Vagina (tissue), 2 donors: ENCODE results near the gene OR52D1.

Experiments
- POLR2AphosphoS5 ChIP-seq, 2 donors: sonication (generic); formaldehyde crosslinking; IDR thresholded peaks; one replicate each; pipeline ENCODE4 v1.9.0; 2017; ENCODE audit warnings: antibody characterized with exemption in 2 of 2, mild to moderate bottlenecking in 2 of 2, low read depth in 1 of 2; ENCODE audit not compliant: insufficient read depth in 1 of 2
- TF ChIP-seq, protein P1 (sequence below), 3 experiments: fragments of 450-650 bp in 2 of 3; fragments of 200-600 bp in 1 of 3; sonication (generic) in 1 of 3; IDR thresholded peaks; one replicate each; pipeline ENCODE4 v1.5.1; 2017 to 2019; ENCODE audit warnings: antibody characterized with exemption in 3 of 3, mild to moderate bottlenecking in 2 of 3, moderate library complexity in 2 of 3

DNA sequence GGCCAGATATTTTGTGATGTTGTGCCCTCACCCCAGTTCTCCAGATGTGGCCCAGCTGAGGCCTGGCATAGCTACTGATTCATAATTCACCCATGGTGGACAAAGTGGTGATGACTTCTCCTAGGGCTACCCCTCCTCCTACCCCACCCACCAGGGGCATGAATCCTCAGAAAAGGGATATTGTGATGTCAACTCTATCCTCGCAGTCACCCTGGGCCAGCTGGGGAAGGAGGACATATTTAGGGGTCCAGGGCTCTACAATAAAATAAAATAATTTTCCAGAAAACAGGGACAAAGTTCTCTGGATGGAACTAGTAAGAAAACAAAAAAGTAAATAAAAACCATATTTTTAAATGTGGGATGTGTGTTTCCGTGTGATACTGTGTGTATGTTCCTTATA lies 28.1 kb downstream of the OR52D1 start, which contains the start of gene UBQLNL:
- TF ChIP-seq, protein P1, sequence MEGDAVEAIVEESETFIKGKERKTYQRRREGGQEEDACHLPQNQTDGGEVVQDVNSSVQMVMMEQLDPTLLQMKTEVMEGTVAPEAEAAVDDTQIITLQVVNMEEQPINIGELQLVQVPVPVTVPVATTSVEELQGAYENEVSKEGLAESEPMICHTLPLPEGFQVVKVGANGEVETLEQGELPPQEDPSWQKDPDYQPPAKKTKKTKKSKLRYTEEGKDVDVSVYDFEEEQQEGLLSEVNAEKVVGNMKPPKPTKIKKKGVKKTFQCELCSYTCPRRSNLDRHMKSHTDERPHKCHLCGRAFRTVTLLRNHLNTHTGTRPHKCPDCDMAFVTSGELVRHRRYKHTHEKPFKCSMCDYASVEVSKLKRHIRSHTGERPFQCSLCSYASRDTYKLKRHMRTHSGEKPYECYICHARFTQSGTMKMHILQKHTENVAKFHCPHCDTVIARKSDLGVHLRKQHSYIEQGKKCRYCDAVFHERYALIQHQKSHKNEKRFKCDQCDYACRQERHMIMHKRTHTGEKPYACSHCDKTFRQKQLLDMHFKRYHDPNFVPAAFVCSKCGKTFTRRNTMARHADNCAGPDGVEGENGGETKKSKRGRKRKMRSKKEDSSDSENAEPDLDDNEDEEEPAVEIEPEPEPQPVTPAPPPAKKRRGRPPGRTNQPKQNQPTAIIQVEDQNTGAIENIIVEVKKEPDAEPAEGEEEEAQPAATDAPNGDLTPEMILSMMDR (IDR thresholded peaks at IDR 0.05), result no peak
- no peak for TF ChIP-seq POLR2AphosphoS5 (IDR thresholded peaks at IDR 0.05; ENCODE audit: insufficient read depth in 1 of 2, low read depth in 1 of 2)
